PC-3 (cell line): Measurements from ENCODE around the gene SERPIND1.

Experiments used
- CTCF ChIP-seq: fragments of 300-600 bp; sonication (generic); conservative IDR thresholded peaks from 2 replicates; pipeline ENCODE4 v1.5.1; 2017; ENCODE audit warnings: antibody characterized with exemption, low read depth, mild to moderate bottlenecking, low read length
- EZH2 ChIP-seq: fragments of 300-600 bp; sonication (generic); IDR thresholded peaks from one replicate; pipeline ENCODE4 v1.6.1; 2017; ENCODE audit warnings: antibody characterized with exemption, mild to moderate bottlenecking, low read length; ENCODE audit not compliant: unreplicated experiment
- EZH2phosphoT487 ChIP-seq: fragments of 300-600 bp; sonication (generic); IDR thresholded peaks from 2 replicates; pipeline ENCODE4 v1.6.1; 2018; ENCODE audit warnings: mild to moderate bottlenecking, antibody characterized with exemption, low read length, borderline replicate concordance

- TF ChIP-seq EZH2 (no peak), CTCF (no peak), EZH2phosphoT487 (no peak)
Measured at GRCh38 chr22:20756846-20757245, 17.1 kb upstream of the SERPIND1 start.
